Posterior vena cava (tissue), 2 donors: Measurements from ENCODE around the gene OR2AJ1. TPM values are rescaled to one million over a fixed set of nuclear protein-coding genes. Genes with fewer than 3 reads are reported as not detected.

ENCODE experiments used
- DNase-seq: peaks from one replicate; pipeline ENCODE4 v3.0.0-alpha.2; 2020; ENCODE audit warnings: low spot score
- intact Hi-C, 2 donors: fragments of 100-400 bp; cut with DNase I; formaldehyde crosslinking; loops; one replicate each; pipeline versions ENCODE4 v1.14.1 to v1.14.2; 2022 to 2023
- total RNA-seq, 2 donors: library from RNA; stranded (reverse); fragmentation: NEBNext Ultra II Directional; extraction: Animal tissue kit (Norgen Biotek cat#: 25700); gene quantifications; one replicate each; pipeline ENCODE4 v1.2.1, GENCODE V29; 2021
- donor health status: DM: yes; HTN: yes; CAD: no.
- donor health status: DM: yes; HTN: yes; CAD: no.

The OR2AJ1 gene
- total RNA-seq, 2 donors from 2014 or later = not detected

- intact Hi-C loops = loop anchor here in 1 of 2 donors (10.0 kb wide), 1 partner anchor 588 kb away; no protein-coding TSS in a partner anchor
- DNase-seq = no peak
Measured at GRCh38 chr1:247942624-247943023, 17.9 kb downstream of the OR2AJ1 start.

DNA sequence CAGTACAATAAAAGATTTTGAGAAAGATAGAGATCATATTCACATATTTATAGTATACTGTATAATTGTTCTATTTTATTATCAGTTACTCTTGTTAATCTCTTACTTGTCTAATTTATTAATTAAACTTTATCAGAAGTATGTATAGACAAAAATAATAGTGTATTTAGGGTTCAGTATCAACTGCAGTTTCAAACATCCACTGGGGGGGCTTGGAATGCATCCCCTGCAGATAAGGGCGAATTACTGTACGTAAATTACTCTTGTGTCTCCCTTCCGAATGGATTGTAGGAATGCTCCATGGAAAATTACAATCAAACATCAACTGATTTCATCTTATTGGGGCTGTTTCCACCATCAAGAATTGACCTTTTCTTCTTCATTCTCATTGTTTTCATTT lies 23.9 kb downstream of the OR2AJ1 start, which contains the start of gene OR2L8:
TSS of gene OR2L8 (plus strand) at position 301 of the 400 bp plus-strand sequence. CDS start at position 301, 0 bp downstream.
- intact Hi-C loops = loop anchor here in 1 of 2 donors (10.0 kb wide), 1 partner anchor 594 kb away; no protein-coding TSS in a partner anchor

GRCh38 chr1:247953408-247953807 lies 28.7 kb downstream of the OR2AJ1 start:
- intact Hi-C loops = no loop called here
- no peak for DNase-seq

More for the DNA sequence above, 23.9 kb downstream of the OR2AJ1 start, which contains the start of gene OR2L8:
- DNase-seq = no peak

GRCh38 chr1:247961791-247962190 lies 37.1 kb downstream of the OR2AJ1 start:
- intact Hi-C loops = no loop called here

GRCh38 chr1:247962911-247963588 lies 38.4 kb downstream of the OR2AJ1 start:
- DNase-seq = no peak
- intact Hi-C loops = no loop called here

More at GRCh38 chr1:247961791-247962190, 37.1 kb downstream of the OR2AJ1 start:
- DNase-seq = no peak

GRCh38 chr1:247964933-247965332 lies 40.2 kb downstream of the OR2AJ1 start, which contains the start of gene OR2AK2:
Gene OR2AK2, plus strand, starts transcription at chr1:247965233. Its CDS starts 144 bp downstream, at chr1:247965377.
- no peak for DNase-seq
- intact Hi-C loops = no loop called here

- no peak for DNase-seq
- intact Hi-C loops = no loop called here
Measured at GRCh38 chr1:247966532-247967204, 42.0 kb downstream of the OR2AJ1 start.

Other genes with a start within 250 kb of the OR2AJ1 start
- not detected for gene OR13G1, start 245.2 kb upstream of the OR2AJ1 start, total RNA-seq
- not detected for gene OR6F1, start 208.2 kb upstream of the OR2AJ1 start, total RNA-seq
- not detected for gene OR14K1, start 186.3 kb upstream of the OR2AJ1 start, total RNA-seq
- gene OR14A2, start 176.7 kb upstream of the OR2AJ1 start, total RNA-seq = not detected
- not detected for gene OR1C1, start 164.3 kb upstream of the OR2AJ1 start, total RNA-seq
- gene OR14A16, start 100.8 kb upstream of the OR2AJ1 start, total RNA-seq = not detected
- gene OR11L1, start 83.0 kb upstream of the OR2AJ1 start, total RNA-seq = not detected
- 1 to 10 TPM; 1.4 to 4.1 TPM for gene TRIM58, start 67.7 kb upstream of the OR2AJ1 start, total RNA-seq
- 1 to 10 TPM in 1 of 2 donors, under 1 TPM in 1; 0.33 to 1.9 TPM for gene OR2W3, start 29.3 kb upstream of the OR2AJ1 start, total RNA-seq
- not detected for gene OR2T8, start 4.6 kb upstream of the OR2AJ1 start, total RNA-seq
- gene OR2L8, start 24.0 kb downstream of the OR2AJ1 start, total RNA-seq = not detected
- not detected for gene OR2AK2, start 40.3 kb downstream of the OR2AJ1 start, total RNA-seq
- gene OR2L5, start 88.8 kb downstream of the OR2AJ1 start, total RNA-seq = not detected
- gene OR2L2, start 105.2 kb downstream of the OR2AJ1 start, total RNA-seq = under 1 TPM; 0.09 to 0.10 TPM
- gene OR2L3, start 121.9 kb downstream of the OR2AJ1 start, total RNA-seq = not detected
- gene OR2L13, start 170.3 kb downstream of the OR2AJ1 start, total RNA-seq = not detected
- not detected for gene OR2M5, start 220.3 kb downstream of the OR2AJ1 start, total RNA-seq
- not detected for gene OR2M2, start 249.9 kb downstream of the OR2AJ1 start, total RNA-seq